ENCODE results near the gene E2F4. TPM values are rescaled to one million over a fixed set of nuclear protein-coding genes. Genes with fewer than 3 reads are reported as not detected.

Gene E2F4
- total and polyA plus RNA-seq, 2 of the 8 experiments (the other 6 are each of a cell fraction or from before 2014, with no cell fraction given): 79.9 to 157 TPM

DNA sequence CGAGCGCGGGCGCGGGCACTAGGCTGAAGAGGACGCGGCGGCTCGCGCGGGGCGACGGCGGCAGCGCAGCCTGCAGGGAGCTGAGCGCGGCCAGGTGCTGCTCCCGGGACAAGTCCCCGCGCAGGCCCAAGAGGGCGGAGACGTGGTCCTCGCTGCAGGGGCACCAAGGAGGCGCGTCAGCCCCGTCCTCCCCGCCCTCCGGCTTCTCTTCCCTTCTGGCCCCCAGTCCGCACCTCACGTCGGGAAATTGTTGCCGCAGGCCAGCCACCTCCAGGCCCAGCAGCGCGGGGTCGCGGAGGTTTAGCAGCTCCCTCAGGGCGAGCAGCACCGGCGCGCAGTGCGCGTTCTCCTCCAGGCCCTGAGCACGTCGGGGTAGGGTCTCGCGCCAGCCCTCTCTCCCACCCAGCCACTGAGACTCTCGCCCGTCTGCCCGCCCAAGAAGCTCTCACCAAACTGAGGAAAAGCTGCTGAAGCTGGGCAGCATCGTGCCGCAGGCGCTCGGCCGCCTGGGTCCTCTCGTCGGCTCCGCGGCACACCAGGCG is 7.4 kb upstream of the E2F4 start (continued):
- no peak for TF ChIP-seq SAP30 (IDR thresholded peaks at IDR 0.05; ENCODE audit: insufficient read depth, insufficient replicate concordance, low read length)
- TF ChIP-seq YY1 (IDR thresholded peaks at IDR 0.05; ENCODE audit: low read depth, low read length): no peak
- TF ChIP-seq TAF7 (optimal IDR thresholded peaks at IDR 0.05; ENCODE audit: borderline replicate concordance, low read depth, low read length): no peak
- TF ChIP-seq RNF2 (IDR thresholded peaks at IDR 0.05; ENCODE audit: borderline replicate concordance, low read depth, low read length, missing control alignments, poor library complexity, severe bottlenecking): peak; percentile 71
- TF ChIP-seq SRF (IDR thresholded peaks at IDR 0.05; ENCODE audit: low read depth, low read length): no peak
